Measurements from ENCODE around the gene CFAP100. TPM values are rescaled to one million over a fixed set of nuclear protein-coding genes. Genes with fewer than 3 reads are reported as not detected.

The CFAP100 gene
- total and polyA plus RNA-seq, 10 of the 15 experiments (the other 5 are each of a cell fraction or from before 2014, with no cell fraction given): 0.04 to 0.27 TPM; not detected in 8

DNA sequence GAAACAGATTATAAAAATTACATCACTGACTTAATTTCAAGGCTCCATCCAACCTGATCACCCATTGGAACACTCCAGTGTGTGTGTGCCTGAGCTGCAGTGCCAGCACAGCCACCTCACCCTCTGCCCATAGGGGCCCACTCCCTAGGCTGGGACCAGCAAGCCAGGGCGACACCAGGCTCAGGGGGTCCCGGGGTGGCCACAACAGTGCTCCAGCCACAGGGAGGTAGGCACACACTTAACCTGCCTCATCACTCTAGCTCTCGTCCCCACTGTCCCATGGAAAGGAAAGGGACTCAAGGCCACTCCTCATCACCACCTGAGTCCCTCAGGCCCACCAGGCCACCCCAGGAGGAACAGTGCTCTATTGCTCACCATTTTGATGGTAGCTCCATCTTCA lies 56.0 kb downstream of the CFAP100 start (continued):
- TF ChIP-seq MEF2A (IDR thresholded peaks at IDR 0.05; ENCODE audit: insufficient read depth, low read depth, low read length) (no peak), FOS (IDR thresholded peaks at IDR 0.05; ENCODE audit: borderline replicate concordance, extremely low read depth, insufficient read length) (no peak)
- TF ChIP-seq, protein P1, sequence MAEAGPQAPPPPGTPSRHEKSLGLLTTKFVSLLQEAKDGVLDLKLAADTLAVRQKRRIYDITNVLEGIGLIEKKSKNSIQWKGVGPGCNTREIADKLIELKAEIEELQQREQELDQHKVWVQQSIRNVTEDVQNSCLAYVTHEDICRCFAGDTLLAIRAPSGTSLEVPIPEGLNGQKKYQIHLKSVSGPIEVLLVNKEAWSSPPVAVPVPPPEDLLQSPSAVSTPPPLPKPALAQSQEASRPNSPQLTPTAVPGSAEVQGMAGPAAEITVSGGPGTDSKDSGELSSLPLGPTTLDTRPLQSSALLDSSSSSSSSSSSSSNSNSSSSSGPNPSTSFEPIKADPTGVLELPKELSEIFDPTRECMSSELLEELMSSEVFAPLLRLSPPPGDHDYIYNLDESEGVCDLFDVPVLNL (IDR thresholded peaks at IDR 0.05; ENCODE audit: low read depth, low read length): no peak

DNA sequence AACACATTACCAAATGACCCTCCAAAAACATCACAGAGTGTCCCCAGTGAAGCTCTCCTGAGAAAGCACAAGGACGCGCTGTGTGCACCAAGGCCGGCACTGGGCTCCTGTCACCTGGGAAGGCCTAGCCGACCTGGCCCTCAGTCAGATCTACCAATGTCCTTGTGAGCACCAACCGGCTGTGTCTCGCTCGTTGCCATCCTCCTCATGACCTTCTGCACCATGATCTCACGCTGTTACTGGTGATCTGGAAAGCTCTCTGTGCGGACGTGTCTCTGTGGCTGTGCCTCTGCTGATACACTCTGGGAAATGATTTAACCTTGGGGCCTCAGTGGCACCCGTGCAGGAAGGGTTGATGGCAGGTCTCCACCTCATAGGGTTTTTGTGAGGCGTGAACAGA lies 56.8 kb downstream of the CFAP100 start:
- in situ Hi-C loops (cut with MboI) (no loop called here), intact Hi-C loops (cut with micrococcal nuclease; ENCODE audit: unreplicated experiment) (no loop called here)
- DNase-seq (ENCODE audit: low read depth, low spot score) (no peak), ATAC-seq (no peak), FAIRE-seq (no peak)
- no peaks in the 10 kb centered on the region for H3K79me2 ChIP-seq (ENCODE audit: control insufficient read depth, insufficient read depth, low read length)
- no peak overlapping the region for H3K4me3 ChIP-seq
- H3K4me2 ChIP-seq (ENCODE audit: control insufficient read depth, insufficient read depth): no peak overlapping the region
- ChIA-PET POLR2A (no interaction called here), SMC1A (ENCODE audit: uncharacterized antibody, unreplicated experiment) (no interaction called here), CTCF (no interaction called here), RAD21 (ENCODE audit: unreplicated experiment) (no interaction called here)
- no peak for TF ChIP-seq EED (IDR thresholded peaks at IDR 0.05; ENCODE audit: low read depth)
- TF ChIP-seq IKZF2 (IDR thresholded peaks at IDR 0.05): no peak
- no peak for TF ChIP-seq SUZ12 (IDR thresholded peaks at IDR 0.05; ENCODE audit: unreplicated experiment)
- TF ChIP-seq SIX5 (IDR thresholded peaks at IDR 0.05; ENCODE audit: low read depth, low read length, severe bottlenecking): no peak
- TF ChIP-seq, protein P2, sequence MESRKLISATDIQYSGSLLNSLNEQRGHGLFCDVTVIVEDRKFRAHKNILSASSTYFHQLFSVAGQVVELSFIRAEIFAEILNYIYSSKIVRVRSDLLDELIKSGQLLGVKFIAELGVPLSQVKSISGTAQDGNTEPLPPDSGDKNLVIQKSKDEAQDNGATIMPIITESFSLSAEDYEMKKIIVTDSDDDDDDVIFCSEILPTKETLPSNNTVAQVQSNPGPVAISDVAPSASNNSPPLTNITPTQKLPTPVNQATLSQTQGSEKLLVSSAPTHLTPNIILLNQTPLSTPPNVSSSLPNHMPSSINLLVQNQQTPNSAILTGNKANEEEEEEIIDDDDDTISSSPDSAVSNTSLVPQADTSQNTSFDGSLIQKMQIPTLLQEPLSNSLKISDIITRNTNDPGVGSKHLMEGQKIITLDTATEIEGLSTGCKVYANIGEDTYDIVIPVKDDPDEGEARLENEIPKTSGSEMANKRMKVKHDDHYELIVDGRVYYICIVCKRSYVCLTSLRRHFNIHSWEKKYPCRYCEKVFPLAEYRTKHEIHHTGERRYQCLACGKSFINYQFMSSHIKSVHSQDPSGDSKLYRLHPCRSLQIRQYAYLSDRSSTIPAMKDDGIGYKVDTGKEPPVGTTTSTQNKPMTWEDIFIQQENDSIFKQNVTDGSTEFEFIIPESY (IDR thresholded peaks at IDR 0.05): no peak
- WGBS (ENCODE audit: insufficient coverage, insufficient replicate concordance, low lambda C conversion rate, missing lambda C conversion rate): 94% methylated on average over 12 of the region's 12 CpGs
- H3K9ac ChIP-seq (ENCODE audit: control insufficient read depth, insufficient read depth, low read length): no peak overlapping the region
- H4K20me1 ChIP-seq (ENCODE audit: control insufficient read depth, insufficient read depth): no peaks in the 10 kb centered on the region
- BruUV-seq (replicated peaks): no TSS peak
- H3K27ac ChIP-seq (ENCODE audit: control insufficient read depth, insufficient read depth): no peak overlapping the region
- no peak overlapping the region for H2AFZ ChIP-seq (ENCODE audit: control insufficient read depth, low read depth, low read length)
- no peaks in the 10 kb centered on the region for H3K9me3 ChIP-seq (replicated peaks; ENCODE audit: control insufficient read depth, insufficient read depth, low read length)
- H3K4me1 ChIP-seq (ENCODE audit: control insufficient read depth, insufficient read depth, low read length): no peaks in the 10 kb centered on the region
- peaks cover 8 to 18% of the 10 kb centered on the region in 2 experiments for H3K36me3 ChIP-seq (ENCODE audit: control insufficient read depth in 2 of 2, insufficient read depth in 2 of 2, low read length in 1 of 2)
- no peaks in the 10 kb centered on the region for H3K27me3 ChIP-seq (replicated peaks in 1 of 2; ENCODE audit: control insufficient read depth in 2 of 2, insufficient read depth in 2 of 2, low read length in 1 of 2)

All from GM12878 (cell line).